Measurements from ENCODE around the gene CELF1. TPM values are rescaled to one million over a fixed set of nuclear protein-coding genes. Genes with fewer than 3 reads are reported as not detected.
"Not testable (repeated sequence)": the region's sequence is repeated elsewhere in the genome, so short reads cannot be mapped to it uniquely, and the experiment has no call there.

The CELF1 gene
- total RNA-seq, 1 experiment from 2014 or later: 119 TPM

- H3K36me3 ChIP-seq (replicated peaks; ENCODE audit: control insufficient read depth, insufficient read depth, low read length): peaks cover 2% of the 10 kb centered on the region
- H3K27me3 ChIP-seq (ENCODE audit: control insufficient read depth, insufficient read depth, low read length): peaks cover 4% of the 10 kb centered on the region; the same call in 1 of the 2 replicates
- H3K4me3 ChIP-seq (ENCODE audit: insufficient read depth, low read depth, low read length): peak within 1 kb of the TSS; percentile 85
- peak; percentile 86 for DNase-seq
These were observed 12.6 kb upstream of the CELF1 start, which contains the start of gene PTPMT1 for GRCh38 chr11:47565340-47566148. TSS of gene PTPMT1 (plus strand) at chr11:47565599. CDS start at chr11:47565623, 24 bp downstream.

DNA sequence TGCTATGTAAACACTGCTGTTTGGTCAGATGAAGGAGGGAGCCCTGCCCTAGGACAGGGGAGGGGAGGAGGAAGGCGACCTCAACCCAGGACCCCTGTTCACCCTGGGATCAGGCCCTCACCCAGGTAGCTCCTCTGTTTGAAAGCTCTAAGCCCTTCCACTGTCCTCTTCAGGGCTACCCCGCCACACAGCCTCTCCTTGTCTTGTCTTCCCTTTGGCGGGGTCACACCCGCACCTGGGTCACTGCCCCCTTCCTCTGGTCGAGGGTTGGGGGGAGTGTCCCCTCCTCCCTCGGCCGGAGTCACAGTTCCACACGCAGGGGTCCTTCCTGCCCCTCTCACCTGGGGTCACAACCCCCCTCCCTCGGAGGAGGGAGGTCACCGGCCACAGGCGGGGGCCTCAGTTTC, 12.0 kb upstream of the CELF1 start:
- no peak for DNase-seq
- Histone ChIP-seq H3K27me3 (ENCODE audit: control insufficient read depth, insufficient read depth, low read length) (peaks cover 4% of the 10 kb centered on the region; the same call in 1 of the 2 replicates), H3K4me3 (ENCODE audit: insufficient read depth, low read depth, low read length) (peak overlapping the region; percentile 85), H3K36me3 (replicated peaks; ENCODE audit: control insufficient read depth, insufficient read depth, low read length) (peaks cover 2% of the 10 kb centered on the region)

DNA sequence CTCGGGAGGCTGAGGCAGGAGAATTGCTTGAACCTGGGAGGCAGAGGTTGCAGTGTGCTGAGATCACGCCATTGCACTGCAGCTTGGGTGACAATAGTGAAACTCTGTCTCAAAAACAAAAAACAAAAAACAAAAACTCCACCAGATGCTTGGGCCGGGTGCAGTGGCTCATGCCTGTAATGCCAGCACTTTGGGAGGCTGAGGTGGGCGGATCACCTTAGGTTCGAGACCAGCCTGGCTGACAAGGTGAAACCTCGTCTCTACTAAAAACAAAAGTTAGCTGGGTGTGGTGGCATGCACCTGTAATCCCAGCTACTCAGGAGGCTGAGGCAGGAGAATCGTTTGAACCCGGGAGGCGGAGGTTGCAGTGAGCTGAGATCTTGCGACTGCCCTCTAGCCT, 11.4 kb upstream of the CELF1 start:
- DNase-seq; H3K4me3 ChIP-seq (ENCODE audit: insufficient read depth, low read depth, low read length); H3K27me3 ChIP-seq (ENCODE audit: control insufficient read depth, insufficient read depth, low read length); H3K36me3 ChIP-seq (replicated peaks; ENCODE audit: control insufficient read depth, insufficient read depth, low read length): not testable (repeated sequence)

DNA sequence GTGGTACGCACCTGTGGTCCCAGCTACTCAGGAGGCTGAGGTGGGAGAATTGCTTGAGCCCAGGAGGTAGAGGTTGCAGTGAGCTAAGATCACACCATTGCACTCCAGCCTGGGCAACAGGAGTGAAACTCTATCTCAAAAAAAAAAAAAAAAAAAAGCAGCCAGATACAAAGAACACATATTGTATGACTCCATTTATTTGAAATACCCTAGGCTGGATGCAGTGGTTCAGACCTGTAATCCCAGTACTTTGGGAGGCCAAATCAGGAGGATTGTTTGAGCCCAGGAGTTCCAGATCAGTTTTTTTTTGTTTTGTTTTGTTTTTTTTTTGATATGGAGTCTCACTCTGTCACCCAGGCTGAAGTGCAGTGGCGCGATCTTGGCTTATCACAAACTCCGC, 9.5 kb upstream of the CELF1 start:
- not testable (repeated sequence) for H3K36me3 ChIP-seq (replicated peaks; ENCODE audit: control insufficient read depth, insufficient read depth, low read length); H3K27me3 ChIP-seq (ENCODE audit: control insufficient read depth, insufficient read depth, low read length); DNase-seq; H3K4me3 ChIP-seq (ENCODE audit: insufficient read depth, low read depth, low read length)

DNA sequence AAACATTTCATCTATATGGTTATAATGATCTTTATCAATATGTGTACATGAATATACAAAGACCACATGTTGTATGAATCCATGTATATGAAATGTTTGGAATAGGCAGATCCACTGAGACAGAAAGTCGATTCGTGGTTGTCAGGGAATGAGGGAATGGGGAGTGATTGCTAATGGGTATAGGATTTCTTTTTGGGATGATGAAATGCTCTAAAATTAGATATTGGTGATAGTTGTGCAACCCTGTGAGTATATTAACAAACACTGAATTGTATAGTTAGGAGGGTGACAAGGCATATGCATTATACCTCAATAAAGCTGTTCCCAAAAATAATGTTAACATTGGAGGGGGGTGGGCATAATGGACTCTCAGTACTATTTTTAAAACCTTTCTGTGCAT, 7.5 kb upstream of the CELF1 start:
- no peaks in the 10 kb centered on the region; the same call in 1 of the 2 replicates for H3K27me3 ChIP-seq (ENCODE audit: control insufficient read depth, insufficient read depth, low read length)
- no peaks in the 10 kb centered on the region for H3K36me3 ChIP-seq (replicated peaks; ENCODE audit: control insufficient read depth, insufficient read depth, low read length)
- no peak overlapping the region for H3K4me3 ChIP-seq (ENCODE audit: insufficient read depth, low read depth, low read length)
- no peak for DNase-seq

GRCh38 chr11:47558695-47559094, 5.8 kb upstream of the CELF1 start:
- Histone ChIP-seq H3K4me3 (ENCODE audit: insufficient read depth, low read depth, low read length) (no peak overlapping the region), H3K27me3 (ENCODE audit: control insufficient read depth, insufficient read depth, low read length) (no peaks in the 10 kb centered on the region), H3K36me3 (replicated peaks; ENCODE audit: control insufficient read depth, insufficient read depth, low read length) (no peaks in the 10 kb centered on the region)
- DNase-seq: no peak

- H3K36me3 ChIP-seq (replicated peaks; ENCODE audit: control insufficient read depth, insufficient read depth, low read length); DNase-seq: not testable (repeated sequence)
These were observed 4.1 kb upstream of the CELF1 start for GRCh38 chr11:47557004-47557403.

DNA sequence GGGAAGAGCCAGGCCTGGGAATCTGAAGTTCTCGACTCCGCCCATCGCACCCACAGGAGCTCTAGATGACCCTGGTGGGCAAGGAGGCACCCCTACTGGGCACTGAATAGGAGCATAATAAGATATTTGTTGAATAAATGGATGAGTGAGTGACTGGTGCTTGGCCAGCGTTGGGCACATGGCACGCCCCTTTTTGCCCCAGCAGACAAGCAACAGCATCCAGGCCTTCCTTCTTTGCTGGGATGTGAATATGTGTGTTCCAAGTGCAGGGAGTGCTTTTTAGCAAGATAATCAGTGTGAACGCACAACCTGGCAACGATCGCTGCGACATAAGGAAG, 443 bp upstream of the CELF1 start:
- peak overlapping the region; percentile 99 for H3K4me3 ChIP-seq (ENCODE audit: insufficient read depth, low read depth, low read length)
- no peaks in the 10 kb centered on the region for H3K36me3 ChIP-seq (replicated peaks; ENCODE audit: control insufficient read depth, insufficient read depth, low read length)
- DNase-seq: no peak
- no peaks in the 10 kb centered on the region for H3K27me3 ChIP-seq (ENCODE audit: control insufficient read depth, insufficient read depth, low read length)

More at GRCh38 chr11:47557004-47557403, 4.1 kb upstream of the CELF1 start:
- H3K4me3 ChIP-seq (ENCODE audit: insufficient read depth, low read depth, low read length); H3K27me3 ChIP-seq (ENCODE audit: control insufficient read depth, insufficient read depth, low read length): not testable (repeated sequence)

- no peaks in the 10 kb centered on the region for H3K36me3 ChIP-seq (replicated peaks; ENCODE audit: control insufficient read depth, insufficient read depth, low read length)
- DNase-seq: peak; percentile 51
- peak overlapping the region; percentile 99 for H3K4me3 ChIP-seq (ENCODE audit: insufficient read depth, low read depth, low read length)
- no peaks in the 10 kb centered on the region for H3K27me3 ChIP-seq (ENCODE audit: control insufficient read depth, insufficient read depth, low read length)
These were observed 821 bp downstream of the CELF1 start for GRCh38 chr11:47552056-47552565.

DNA sequence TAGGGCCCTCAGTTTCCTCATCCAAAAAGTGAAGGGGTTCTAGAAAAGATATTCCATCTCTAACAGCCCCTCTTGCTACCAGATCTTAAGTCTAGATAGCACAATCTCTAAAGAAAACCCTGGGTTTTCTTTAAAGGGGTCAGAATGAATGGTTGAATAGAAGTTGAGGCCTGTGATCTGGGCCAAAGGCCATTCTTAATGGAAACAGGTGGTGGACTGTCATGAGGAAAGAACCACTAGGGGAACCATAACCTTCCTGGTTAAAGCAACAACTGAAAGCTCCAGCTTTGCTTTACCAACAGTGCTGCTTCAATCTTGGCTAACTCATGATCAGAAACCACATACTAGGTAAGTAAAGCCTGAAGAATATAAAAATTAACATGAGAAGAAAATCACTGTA, 1.8 kb downstream of the CELF1 start:
- DNase-seq: peak; percentile 47
- Histone ChIP-seq H3K27me3 (ENCODE audit: control insufficient read depth, insufficient read depth, low read length) (no peaks in the 10 kb centered on the region), H3K4me3 (ENCODE audit: insufficient read depth, low read depth, low read length) (no peak overlapping the region), H3K36me3 (replicated peaks; ENCODE audit: control insufficient read depth, insufficient read depth, low read length) (no peaks in the 10 kb centered on the region)

GRCh38 chr11:47550288-47551047, 2.5 kb downstream of the CELF1 start:
- no peak for DNase-seq
- Histone ChIP-seq H3K4me3 (ENCODE audit: insufficient read depth, low read depth, low read length) (no peak overlapping the region), H3K36me3 (replicated peaks; ENCODE audit: control insufficient read depth, insufficient read depth, low read length) (no peaks in the 10 kb centered on the region), H3K27me3 (ENCODE audit: control insufficient read depth, insufficient read depth, low read length) (no peaks in the 10 kb centered on the region)

GRCh38 chr11:47546274-47546673, 6.7 kb downstream of the CELF1 start:
- H3K4me3 ChIP-seq (ENCODE audit: insufficient read depth, low read depth, low read length); H3K36me3 ChIP-seq (replicated peaks; ENCODE audit: control insufficient read depth, insufficient read depth, low read length); DNase-seq; H3K27me3 ChIP-seq (ENCODE audit: control insufficient read depth, insufficient read depth, low read length): not testable (repeated sequence)

- DNase-seq: no peak
- H3K36me3 ChIP-seq (replicated peaks; ENCODE audit: control insufficient read depth, insufficient read depth, low read length): no peaks in the 10 kb centered on the region
- H3K27me3 ChIP-seq (ENCODE audit: control insufficient read depth, insufficient read depth, low read length): no peaks in the 10 kb centered on the region
- H3K4me3 ChIP-seq (ENCODE audit: insufficient read depth, low read depth, low read length): no peak overlapping the region
These were observed 7.6 kb downstream of the CELF1 start for GRCh38 chr11:47545298-47545697.

DNA sequence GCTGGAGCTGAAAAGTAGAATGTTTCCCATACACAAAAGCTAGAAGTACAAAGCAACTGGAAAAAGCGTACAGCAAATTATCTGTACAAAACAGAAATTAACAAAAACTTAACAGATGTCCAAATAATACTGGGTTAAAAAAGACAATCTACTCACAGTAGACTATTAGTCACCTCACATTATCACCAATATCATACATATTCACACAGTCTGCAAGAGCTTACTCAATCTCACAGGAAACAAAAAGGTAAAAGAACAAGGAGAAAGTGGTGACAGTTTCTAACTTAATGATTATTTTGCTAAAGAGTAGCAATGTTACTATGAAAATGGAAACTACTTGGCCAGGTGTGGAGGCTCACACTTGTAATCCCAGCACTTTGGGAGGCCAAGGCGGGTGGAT, 11.9 kb downstream of the CELF1 start:
- Histone ChIP-seq H3K36me3 (replicated peaks; ENCODE audit: control insufficient read depth, insufficient read depth, low read length) (no peaks in the 10 kb centered on the region), H3K4me3 (ENCODE audit: insufficient read depth, low read depth, low read length) (no peak overlapping the region), H3K27me3 (ENCODE audit: control insufficient read depth, insufficient read depth, low read length) (no peaks in the 10 kb centered on the region)
- DNase-seq: no peak

GRCh38 chr11:47539681-47540039, 13.3 kb downstream of the CELF1 start:
- H3K4me3 ChIP-seq (ENCODE audit: insufficient read depth, low read depth, low read length): no peak overlapping the region
- H3K27me3 ChIP-seq (ENCODE audit: control insufficient read depth, insufficient read depth, low read length): no peaks in the 10 kb centered on the region
- DNase-seq: no peak
- no peaks in the 10 kb centered on the region for H3K36me3 ChIP-seq (replicated peaks; ENCODE audit: control insufficient read depth, insufficient read depth, low read length)
